Neural cell (in vitro differentiated cells): ENCODE results near the gene TIPARP. TPM values are rescaled to one million over a fixed set of nuclear protein-coding genes. Genes with fewer than 3 reads are reported as not detected.

ENCODE experiments used
- H2AFZ ChIP-seq: fragments of 200-600, 300-800 bp; sonication (generic), shearing (Covaris generic); 2 replicates; pipeline ENCODE4 v1.6.0; 2014; ENCODE audit warnings: low read depth, mild to moderate bottlenecking, antibody characterized with exemption, low read length, moderate library complexity
- H3F3A ChIP-seq: fragments of 200-600 bp; shearing (Covaris generic); 2 replicates; pipeline ENCODE4 v1.6.1; 2016; ENCODE audit warnings: mild to moderate bottlenecking, moderate library complexity, mixed read lengths, antibody characterized with exemption, low read length; ENCODE audit not compliant: insufficient read depth, poor library complexity, severe bottlenecking
- H3K27ac ChIP-seq: fragments of 200-600, 300-800 bp; sonication (generic), shearing (Covaris generic); 2 replicates; pipeline ENCODE4 v1.5.1; 2014; ENCODE audit warnings: mild to moderate bottlenecking, low read length, moderate library complexity
- H3K27me3 ChIP-seq: fragments of 300-800, 200-600 bp; sonication (generic), shearing (Covaris generic); 2 replicates; pipeline ENCODE4 v1.6.0; 2014; ENCODE audit warnings: mild to moderate bottlenecking, low read depth, low read length, moderate library complexity; ENCODE audit not compliant: insufficient read depth
- H3K36me3 ChIP-seq: fragments of 300-800, 200-600 bp; sonication (generic), shearing (Covaris generic); 2 replicates; pipeline ENCODE4 v1.5.1; 2014; ENCODE audit warnings: mild to moderate bottlenecking, antibody characterized with exemption, low read length, moderate library complexity; ENCODE audit not compliant: insufficient read depth
- H3K4me2 ChIP-seq: fragments of 300-800, 200-600 bp; sonication (generic), shearing (Covaris generic); 2 replicates; pipeline ENCODE4 v1.6.0; 2014; ENCODE audit warnings: mild to moderate bottlenecking, low read length
- H3K4me3 ChIP-seq: fragments of 300-800, 200-600 bp; sonication (generic), shearing (Covaris generic); 2 replicates; pipeline ENCODE4 v1.5.1; 2014; ENCODE audit warnings: mild to moderate bottlenecking, low read length, moderate library complexity
- H3K79me2 ChIP-seq: fragments of 200-600 bp; shearing (Covaris generic); replicated peaks from 2 replicates; pipeline ENCODE4 v1.6.0; 2014; ENCODE audit warnings: mild to moderate bottlenecking, low read length, moderate library complexity; ENCODE audit not compliant: insufficient read depth
- H3K9ac ChIP-seq: fragments of 300-800, 200-600 bp; sonication (generic), shearing (Covaris generic); 2 replicates; pipeline ENCODE4 v1.6.1; 2016; ENCODE audit warnings: mild to moderate bottlenecking, low read length, mixed read lengths
- H3K9me2 ChIP-seq: fragments of 200-600 bp; shearing (Covaris generic); 2 replicates; pipeline ENCODE4 v1.6.1; 2016; ENCODE audit warnings: mild to moderate bottlenecking, low read length, mixed read lengths; ENCODE audit not compliant: insufficient read depth
- H3K9me3 ChIP-seq: fragments of 200-600, 300-800 bp; sonication (generic), shearing (Covaris generic); 2 replicates; pipeline ENCODE4 v1.6.1; 2016; ENCODE audit warnings: mild to moderate bottlenecking, mixed run types, low read length, moderate library complexity, mixed read lengths
- H4K20me1 ChIP-seq: fragments of 200-600 bp; shearing (Covaris generic); 2 replicates; pipeline ENCODE4 v1.6.1; 2016; ENCODE audit warnings: mild to moderate bottlenecking, mixed run types; ENCODE audit not compliant: insufficient read depth
- CTCF ChIP-seq: fragments of 450-650 bp; IDR thresholded peaks from 2 replicates; pipeline ENCODE4 v1.5.1; 2014; ENCODE audit warnings: antibody characterized with exemption, mild to moderate bottlenecking, moderate library complexity; ENCODE audit not compliant: poor library complexity, severe bottlenecking
- EP300 ChIP-seq: fragments of 450-650 bp; conservative IDR thresholded peaks from 2 replicates; pipeline ENCODE4 v1.6.1; 2014; ENCODE audit warnings: antibody characterized with exemption, mild to moderate bottlenecking, moderate library complexity; ENCODE audit not compliant: poor library complexity, severe bottlenecking
- EZH2 ChIP-seq: fragments of 200-600, 300-800 bp; shearing (Covaris generic), sonication (generic); IDR thresholded peaks from 2 replicates; pipeline ENCODE4 v1.6.1; 2014; ENCODE audit warnings: antibody characterized with exemption, low read length, borderline replicate concordance, mild to moderate bottlenecking; ENCODE audit not compliant: insufficient read depth, poor library complexity, severe bottlenecking
- MXI1 ChIP-seq: fragments of 450-650 bp; conservative IDR thresholded peaks from 2 replicates; pipeline ENCODE4 v1.6.1; 2014; ENCODE audit warnings: antibody characterized with exemption, mild to moderate bottlenecking; ENCODE audit not compliant: poor library complexity, severe bottlenecking
- POLR2AphosphoS5 ChIP-seq: IDR thresholded peaks from 2 replicates; pipeline ENCODE4 v1.6.1; 2012
- RAD21 ChIP-seq: fragments of 450-650 bp; conservative IDR thresholded peaks from 2 replicates; pipeline ENCODE4 v1.6.1; 2014; ENCODE audit warnings: antibody characterized with exemption, mild to moderate bottlenecking, moderate library complexity
- REST ChIP-seq: IDR thresholded peaks from 2 replicates; pipeline ENCODE4 v1.6.1; 2012; ENCODE audit warnings: borderline replicate concordance
- SMC3 ChIP-seq: fragments of 450-650 bp; conservative IDR thresholded peaks from 2 replicates; pipeline ENCODE4 v1.6.1; 2014; ENCODE audit warnings: antibody characterized with exemption, mild to moderate bottlenecking, moderate library complexity; ENCODE audit not compliant: poor library complexity
- TAF1 ChIP-seq: IDR thresholded peaks from 2 replicates; pipeline ENCODE4 v1.6.1; 2012; ENCODE audit warnings: low read depth
- polyA plus RNA-seq: library from polyadenylated mRNA; depleted of rRNA; stranded (reverse); fragments of >200 nt; gene quantifications from 2 replicates; pipeline ENCODE4 v1.2.3, GENCODE V29; 2014

The TIPARP gene
- polyA plus RNA-seq, 1 donor from 2014 or later: 5.4 TPM

GRCh38 chr3:156635973-156636372 lies 38.4 kb upstream of the TIPARP start:
- Histone ChIP-seq H3K79me2 (no peaks in the 10 kb centered on the region), H3K9me2 (no peaks in the 10 kb centered on the region), H3K9ac (no peak overlapping the region), H3K4me3 (no peak overlapping the region), H3K4me2 (no peak overlapping the region), H3K9me3 (no peaks in the 10 kb centered on the region), H3K27ac (no peak overlapping the region), H4K20me1 (no peaks in the 10 kb centered on the region), H2AFZ (no peak overlapping the region), H3K27me3 (no peaks in the 10 kb centered on the region), H3K36me3 (no peaks in the 10 kb centered on the region), H3F3A (no peaks in the 10 kb centered on the region)
- no peak for TF ChIP-seq MXI1
- TF ChIP-seq EP300: no peak
- TF ChIP-seq POLR2AphosphoS5: no peak
- TF ChIP-seq TAF1: no peak

GRCh38 chr3:156637480-156638022 lies 36.8 kb upstream of the TIPARP start:
- TF ChIP-seq CTCF (no peak), REST (no peak), RAD21 (no peak), EZH2 (no peak), POLR2AphosphoS5 (no peak), SMC3 (no peak), EP300 (no peak), MXI1 (no peak), TAF1 (no peak)
- H3K9me3 ChIP-seq: no peaks in the 10 kb centered on the region
- H3K4me2 ChIP-seq: no peak overlapping the region
- H3K27ac ChIP-seq: no peak overlapping the region
- no peaks in the 10 kb centered on the region for H3K27me3 ChIP-seq
- no peaks in the 10 kb centered on the region for H3K79me2 ChIP-seq
- H3K36me3 ChIP-seq: no peaks in the 10 kb centered on the region
- H3K9ac ChIP-seq: no peak overlapping the region
- no peaks in the 10 kb centered on the region for H3K9me2 ChIP-seq
- H4K20me1 ChIP-seq: no peaks in the 10 kb centered on the region
- no peak overlapping the region for H3K4me3 ChIP-seq
- H2AFZ ChIP-seq: no peak overlapping the region
- no peaks in the 10 kb centered on the region for H3F3A ChIP-seq
